ENCODE data around the gene LRRC25. TPM values are rescaled to one million over a fixed set of nuclear protein-coding genes. Genes with fewer than 3 reads are reported as not detected.
"Not testable (repeated sequence)": the region's sequence is repeated elsewhere in the genome, so short reads cannot be mapped to it uniquely, and the experiment has no call there.

The LRRC25 gene
- total RNA-seq, 2 donors from 2014 or later, result not detected

DNA sequence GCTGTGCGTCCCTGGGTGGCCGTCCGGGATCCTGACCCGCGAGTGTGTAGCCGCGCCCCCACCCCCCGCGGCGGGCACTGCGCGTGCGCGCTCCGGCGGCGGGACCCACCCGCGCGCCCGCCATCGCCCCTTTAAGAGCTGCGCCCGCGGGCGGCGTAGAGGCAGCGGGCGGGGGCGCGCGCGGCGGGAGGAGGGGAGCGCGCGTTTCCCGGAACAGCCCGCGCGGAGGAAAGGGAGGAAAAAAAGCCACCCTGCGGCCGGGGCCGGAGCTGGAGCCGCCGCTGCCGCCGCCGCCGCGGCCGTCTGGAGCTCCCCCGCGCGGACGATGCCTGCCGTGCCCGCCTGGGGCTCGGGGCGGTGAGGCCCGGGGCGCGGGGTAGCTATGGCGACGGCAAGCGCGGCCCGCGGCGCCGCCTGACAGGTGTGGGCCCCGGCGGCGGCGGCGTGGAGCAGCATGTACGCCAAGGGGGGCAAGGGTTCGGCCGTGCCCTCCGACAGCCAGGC, 21.8 kb upstream of the LRRC25 start, which contains the start of gene SSBP4:
TSS of gene SSBP4 (plus strand) at position 204 of the 504 bp plus-strand sequence. CDS start at position 455, 251 bp downstream.
- DNase-seq (ENCODE audit: low spot score in 2 of 2), result peak in 1 of 2 donors; percentile 84
- peak within 1 kb of the TSS; percentile 74 to 84 for H3K27ac Mint-ChIP-seq
- H3K36me3 Mint-ChIP-seq, result peaks cover 0 to 6% of the 10 kb centered on the region in 2 donors
- no peaks in the 10 kb centered on the region for H3K9me3 Mint-ChIP-seq
- peak; percentile 57 to 62 for ATAC-seq

DNA sequence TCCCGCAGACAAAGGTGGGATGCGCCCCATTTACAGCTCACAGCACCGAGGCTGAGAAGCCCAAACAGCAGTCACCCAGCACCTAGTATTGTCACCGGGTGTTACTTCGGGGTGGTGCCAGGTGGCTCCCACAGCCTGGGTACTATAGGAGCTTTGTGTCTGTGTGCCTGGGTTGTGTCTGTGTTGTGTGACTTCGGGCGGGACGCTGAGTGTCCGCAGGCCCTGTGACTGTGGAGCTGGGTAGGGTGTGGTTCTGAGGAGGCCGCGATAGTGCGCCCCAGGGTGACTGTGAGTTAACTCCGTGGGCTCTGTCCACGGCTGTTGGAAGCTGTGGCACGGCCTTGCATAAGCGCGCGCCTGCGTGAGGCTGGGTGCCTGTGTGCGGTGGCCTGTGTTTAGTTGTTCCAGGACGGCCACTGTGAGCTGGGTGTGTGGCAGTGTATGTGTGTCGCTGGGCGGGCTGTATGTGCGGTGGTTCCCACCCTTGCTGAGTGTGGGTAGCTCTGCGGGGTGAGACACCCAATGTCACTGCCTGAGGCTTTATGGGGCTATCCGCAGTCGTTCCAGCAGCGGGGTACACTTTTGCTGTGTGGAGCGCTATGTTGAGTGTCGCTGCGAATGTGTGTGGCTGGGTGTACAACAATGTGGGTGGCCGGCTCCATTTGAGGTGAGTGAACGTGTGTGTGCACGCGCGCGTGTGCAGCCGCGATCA, 21.2 kb upstream of the LRRC25 start:
- H3K9me3 Mint-ChIP-seq, result no peaks in the 10 kb centered on the region
- peaks cover 0 to 6% of the 10 kb centered on the region in 2 donors for H3K36me3 Mint-ChIP-seq
- peak overlapping the region; percentile 68 to 74 for H3K27ac Mint-ChIP-seq
- DNase-seq (ENCODE audit: low spot score in 2 of 2) (peak in 1 of 2 donors; percentile 30), ATAC-seq (peak; percentile 15 to 44)

DNA sequence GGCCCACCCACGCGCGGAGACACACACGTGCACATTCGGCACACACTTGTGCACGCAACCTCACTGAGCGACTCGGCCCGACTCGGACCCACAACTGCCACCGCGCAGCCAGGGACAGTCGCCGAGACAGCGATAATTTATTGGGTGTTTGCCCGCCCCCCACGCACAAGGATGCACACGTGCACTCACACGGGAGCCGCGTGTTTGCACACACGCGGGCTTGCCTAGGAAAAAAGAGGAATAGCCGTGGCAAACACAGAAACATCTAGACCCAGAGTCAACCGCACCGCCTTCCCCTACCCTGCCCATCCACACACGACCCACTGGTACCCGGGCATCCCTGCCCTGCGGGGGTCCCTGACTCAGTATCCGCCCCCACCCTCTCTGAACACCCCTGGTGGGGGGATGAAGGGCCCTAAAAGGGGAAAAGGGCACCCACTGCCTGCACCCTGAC, 20.6 kb upstream of the LRRC25 start:
- no peak for ATAC-seq
- no peaks in the 10 kb centered on the region for H3K9me3 Mint-ChIP-seq
- peaks cover 0 to 6% of the 10 kb centered on the region in 2 donors for H3K36me3 Mint-ChIP-seq
- DNase-seq (ENCODE audit: low spot score in 2 of 2), result peak in 1 of 2 donors; percentile 31
- H3K27ac Mint-ChIP-seq, result peak overlapping the region in 1 of 2 donors; percentile 74

DNA sequence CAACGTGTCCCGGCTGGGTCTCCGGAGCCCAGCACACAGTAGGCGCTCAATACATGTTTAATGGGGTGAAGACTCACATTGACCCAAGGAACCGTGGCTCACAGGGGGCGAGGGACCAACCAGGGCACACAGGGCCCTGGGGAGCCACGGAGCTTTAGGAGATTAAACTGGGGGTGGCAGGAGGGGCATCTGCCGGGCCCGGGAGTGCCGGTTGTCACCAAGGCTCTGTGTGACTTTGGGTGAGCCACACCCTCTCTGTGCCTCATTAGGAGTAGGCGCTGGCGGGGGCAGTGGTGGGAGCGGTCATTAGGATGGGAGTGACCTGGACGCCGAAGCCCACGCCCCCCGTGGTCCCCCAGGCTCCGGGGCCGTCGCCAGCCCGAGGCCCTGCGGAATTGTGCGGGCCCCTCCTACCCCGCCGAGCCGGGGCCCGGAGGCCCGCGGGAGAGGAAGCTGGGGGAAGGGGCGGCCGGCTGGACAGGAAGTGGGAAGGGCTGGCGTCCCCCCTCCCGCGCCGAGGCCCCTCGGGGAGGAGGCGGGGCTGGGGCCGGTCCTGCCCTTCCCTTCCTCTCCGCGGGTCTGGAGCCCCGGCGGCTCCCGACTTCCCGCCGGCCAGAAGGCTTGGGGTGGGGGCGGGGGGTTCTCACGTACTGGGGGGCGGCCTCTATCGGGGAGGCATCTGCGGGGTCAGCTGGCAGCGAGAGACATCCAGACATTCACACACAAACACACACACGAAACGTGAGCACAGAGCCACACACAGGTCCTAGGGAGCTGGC, 20.0 kb upstream of the LRRC25 start:
- H3K27ac Mint-ChIP-seq, result peak overlapping the region; percentile 61 to 66
- ATAC-seq, result no peak
- no peaks in the 10 kb centered on the region for H3K9me3 Mint-ChIP-seq
- H3K36me3 Mint-ChIP-seq, result peaks cover 0 to 6% of the 10 kb centered on the region in 2 donors
- peak in 1 of 2 donors; percentile 46 for DNase-seq (ENCODE audit: low spot score in 2 of 2)

DNA sequence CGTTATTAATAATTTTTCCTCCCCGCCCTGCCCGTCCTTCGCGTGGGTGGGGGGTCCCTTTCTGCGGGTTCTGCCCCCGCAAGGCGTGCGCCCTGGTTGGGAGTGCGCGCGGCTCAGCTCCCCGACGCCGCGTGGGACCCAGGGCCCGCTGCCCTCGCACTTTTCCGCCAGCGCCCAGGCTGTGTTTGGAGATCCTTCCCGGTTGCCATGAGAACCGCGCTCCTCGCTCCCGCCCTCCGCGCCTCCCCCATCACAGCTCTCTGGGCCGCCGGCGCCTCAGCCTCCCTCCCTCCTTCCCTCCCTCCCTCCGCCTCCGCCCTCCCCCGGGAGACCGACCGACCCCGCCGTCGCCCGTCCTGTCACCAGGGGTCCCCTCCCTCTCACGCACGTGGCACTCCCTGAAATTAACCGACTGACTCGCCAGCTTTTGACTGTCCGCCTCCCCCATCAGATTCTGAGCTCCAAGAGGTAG, 19.4 kb upstream of the LRRC25 start:
- peak; percentile 6 to 39 for ATAC-seq
- Mint-ChIP-seq H3K27ac (peak overlapping the region; percentile 61 to 66), H3K9me3 (no peaks in the 10 kb centered on the region), H3K36me3 (peaks cover 0 to 6% of the 10 kb centered on the region in 2 donors)
- peak in 1 of 2 donors; percentile 64 for DNase-seq (ENCODE audit: low spot score in 2 of 2)

DNA sequence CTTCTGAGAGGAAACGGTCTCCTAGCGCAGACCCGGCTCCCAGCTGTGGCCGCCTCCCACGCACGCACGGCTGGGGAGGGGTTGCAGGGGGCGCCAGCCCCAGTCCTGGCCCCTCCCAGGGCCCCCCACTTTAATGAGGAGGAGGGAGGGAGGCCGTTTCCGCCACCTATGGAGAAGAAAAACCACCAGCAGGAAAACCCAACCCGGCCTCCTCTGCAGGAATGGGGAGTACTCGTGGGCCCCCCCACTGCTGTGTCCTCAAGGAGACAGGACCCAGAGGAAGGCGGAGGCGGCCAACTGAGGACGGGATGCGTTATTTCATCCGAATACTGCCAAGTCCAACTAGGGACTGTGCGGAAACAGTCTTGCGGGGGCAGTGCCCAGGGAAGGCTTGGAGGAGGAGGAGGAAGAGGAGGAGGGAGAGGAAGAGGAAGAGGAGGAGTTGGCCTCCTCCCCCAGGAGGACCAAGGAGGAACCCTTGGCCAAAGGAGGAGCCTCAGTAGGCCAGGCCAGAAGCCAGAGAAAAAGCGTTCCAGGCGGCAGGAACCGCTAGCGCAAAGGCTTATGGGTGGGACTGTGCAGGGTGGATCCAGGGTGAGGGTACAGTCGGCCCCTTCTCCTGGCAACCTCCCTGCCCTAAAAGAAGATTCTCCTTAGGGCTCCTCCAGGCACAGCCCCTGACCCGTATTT, 17.9 kb upstream of the LRRC25 start:
- H3K27ac Mint-ChIP-seq, result no peak overlapping the region

DNA sequence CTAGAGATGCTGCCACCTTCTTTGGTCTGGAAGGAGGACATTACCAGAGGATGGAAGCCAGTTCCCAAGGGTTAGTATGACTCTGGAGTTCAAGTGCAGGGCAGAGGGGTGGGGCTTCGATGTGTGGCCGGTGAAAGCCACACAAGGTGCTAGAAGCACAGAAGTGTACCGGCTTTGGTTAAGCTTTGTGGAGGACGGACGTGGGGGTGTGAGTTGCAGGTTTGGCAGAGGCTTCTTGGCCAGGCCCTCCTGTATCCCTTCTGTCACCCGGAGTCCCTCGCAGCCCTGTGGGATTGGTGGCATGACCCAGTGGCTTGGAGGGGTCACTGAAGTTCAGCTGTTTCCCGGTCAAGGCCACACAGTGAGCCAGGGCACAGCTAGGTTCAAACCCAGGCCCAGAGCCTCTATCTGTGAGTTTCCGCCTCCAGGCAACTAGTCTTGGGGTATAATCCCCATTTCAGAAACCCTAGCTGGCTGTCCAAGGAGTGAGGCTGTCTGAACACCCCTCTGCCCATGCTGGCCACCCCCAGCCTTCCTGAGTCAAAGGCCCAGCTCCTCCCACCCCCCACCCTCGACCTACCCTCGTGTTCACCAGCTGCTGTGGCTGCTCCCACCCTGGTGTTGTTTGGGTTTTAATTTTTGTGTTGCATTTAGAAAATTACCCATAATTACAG, 17.2 kb upstream of the LRRC25 start:
- ATAC-seq, result no peak
- Mint-ChIP-seq H3K9me3 (no peaks in the 10 kb centered on the region), H3K36me3 (peaks cover 0 to 6% of the 10 kb centered on the region in 2 donors), H3K27ac (no peak overlapping the region)
- DNase-seq (ENCODE audit: low spot score in 2 of 2), result no peak

More for the DNA sequence above, 17.9 kb upstream of the LRRC25 start:
- H3K9me3 Mint-ChIP-seq, result no peaks in the 10 kb centered on the region
- DNase-seq (ENCODE audit: low spot score in 2 of 2) (no peak), ATAC-seq (no peak)
- H3K36me3 Mint-ChIP-seq, result peaks cover 0 to 6% of the 10 kb centered on the region in 2 donors

DNA sequence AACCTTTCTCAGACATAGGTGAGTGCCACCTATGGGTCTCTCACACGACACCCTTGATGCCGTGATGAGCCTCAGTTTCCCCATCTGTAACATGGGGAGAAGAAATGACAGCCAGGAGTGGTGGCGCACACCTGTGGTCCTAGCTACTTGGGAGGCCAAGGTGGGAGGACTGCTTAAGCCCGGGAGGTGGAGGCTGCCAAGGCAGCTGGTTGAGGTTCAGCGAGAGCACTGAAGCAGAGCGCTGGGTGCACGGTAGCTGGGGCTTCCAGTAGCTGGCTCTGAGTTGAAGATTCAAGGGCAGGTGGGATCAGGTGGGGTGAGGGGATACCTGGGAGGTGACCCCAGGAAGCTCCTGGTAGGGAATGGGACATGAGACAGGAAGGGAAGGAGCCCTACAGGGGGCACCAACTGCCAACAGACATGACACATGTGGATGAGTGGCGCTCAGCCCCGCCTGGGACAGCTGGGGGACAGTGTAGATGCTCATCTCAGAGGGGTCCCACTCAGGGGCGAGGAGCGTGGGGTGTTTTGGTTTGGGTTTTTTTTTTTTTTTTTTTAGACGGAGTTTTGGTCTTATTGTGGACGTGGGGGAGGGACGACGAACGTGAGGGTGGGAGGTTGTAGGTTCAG, 15.3 kb upstream of the LRRC25 start:
- Mint-ChIP-seq H3K36me3 (no peaks in the 10 kb centered on the region), H3K27ac (no peak overlapping the region), H3K9me3 (no peaks in the 10 kb centered on the region)
- no peak for DNase-seq (ENCODE audit: low spot score in 2 of 2)
- ATAC-seq, result no peak

DNA sequence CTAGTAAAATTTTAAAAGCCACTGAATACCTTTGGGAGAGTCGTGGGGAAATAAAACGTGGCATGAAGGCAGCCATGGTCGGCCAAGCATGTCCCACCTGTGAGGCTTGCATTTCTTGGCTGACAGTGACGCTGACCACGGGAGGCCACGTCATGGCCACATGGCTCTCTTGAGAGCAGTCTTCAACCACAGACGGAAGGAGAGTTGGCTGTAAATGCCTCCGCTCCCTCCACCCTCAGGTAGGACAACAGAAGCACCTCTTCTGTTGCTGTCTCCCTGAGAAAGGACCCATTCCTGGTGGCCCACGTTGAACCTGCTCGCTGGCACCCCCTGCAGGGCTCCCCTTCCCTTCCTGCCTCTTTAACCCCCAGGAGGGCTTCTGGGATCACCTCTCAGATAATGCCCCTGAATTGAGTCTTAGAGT, 10.6 kb upstream of the LRRC25 start:
- Mint-ChIP-seq H3K27ac (no peak overlapping the region), H3K9me3 (no peaks in the 10 kb centered on the region), H3K36me3 (no peaks in the 10 kb centered on the region)
- DNase-seq (ENCODE audit: low spot score in 2 of 2) (peak in 1 of 2 donors; percentile 49), ATAC-seq (peak in 1 of 2 donors; percentile 33)

DNA sequence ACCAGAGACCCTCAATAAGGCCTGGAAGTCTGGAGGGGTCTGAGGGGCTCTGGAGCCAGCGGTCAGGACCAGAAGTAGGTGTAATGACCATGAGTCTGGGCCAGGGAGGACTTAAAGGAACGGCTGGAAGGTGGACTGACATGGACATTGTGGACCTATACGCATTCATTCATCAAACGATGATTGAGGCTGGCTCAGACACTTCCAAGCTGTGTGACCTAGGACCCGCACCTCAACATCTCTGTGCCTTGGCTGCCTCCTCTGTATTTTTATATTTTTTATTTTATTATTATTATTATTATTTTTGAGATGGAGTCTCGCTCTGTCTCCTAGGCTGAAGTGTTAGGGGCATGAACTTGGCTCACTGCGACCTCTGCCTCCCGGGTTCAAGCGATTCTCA, 9.3 kb upstream of the LRRC25 start:
- no peak for DNase-seq (ENCODE audit: low spot score in 2 of 2)
- Mint-ChIP-seq H3K9me3 (no peaks in the 10 kb centered on the region), H3K36me3 (no peaks in the 10 kb centered on the region), H3K27ac (no peak overlapping the region)
- no peak for ATAC-seq

DNA sequence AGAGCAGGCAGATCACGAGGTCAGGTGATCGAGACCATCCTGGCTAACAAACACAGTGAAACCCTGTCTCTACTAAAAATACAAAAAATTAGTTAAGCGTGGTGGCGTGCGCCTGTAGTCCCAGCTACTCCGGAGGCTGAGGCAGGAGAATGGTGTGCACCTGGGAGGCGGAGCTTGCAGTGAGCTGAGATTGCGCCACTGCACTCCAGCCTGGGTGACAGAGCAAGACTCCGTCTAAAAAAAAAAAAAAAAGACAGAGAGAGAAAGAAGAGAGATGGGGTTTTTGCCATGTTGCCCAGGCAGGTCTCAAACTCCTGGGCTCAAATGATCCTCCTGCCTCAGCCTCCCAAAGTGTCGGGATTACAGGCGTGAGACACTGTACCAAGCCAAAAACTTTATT, 8.3 kb upstream of the LRRC25 start:
- H3K27ac Mint-ChIP-seq; ATAC-seq; DNase-seq (ENCODE audit: low spot score in 2 of 2); H3K36me3 Mint-ChIP-seq; H3K9me3 Mint-ChIP-seq: not testable (repeated sequence)

DNA sequence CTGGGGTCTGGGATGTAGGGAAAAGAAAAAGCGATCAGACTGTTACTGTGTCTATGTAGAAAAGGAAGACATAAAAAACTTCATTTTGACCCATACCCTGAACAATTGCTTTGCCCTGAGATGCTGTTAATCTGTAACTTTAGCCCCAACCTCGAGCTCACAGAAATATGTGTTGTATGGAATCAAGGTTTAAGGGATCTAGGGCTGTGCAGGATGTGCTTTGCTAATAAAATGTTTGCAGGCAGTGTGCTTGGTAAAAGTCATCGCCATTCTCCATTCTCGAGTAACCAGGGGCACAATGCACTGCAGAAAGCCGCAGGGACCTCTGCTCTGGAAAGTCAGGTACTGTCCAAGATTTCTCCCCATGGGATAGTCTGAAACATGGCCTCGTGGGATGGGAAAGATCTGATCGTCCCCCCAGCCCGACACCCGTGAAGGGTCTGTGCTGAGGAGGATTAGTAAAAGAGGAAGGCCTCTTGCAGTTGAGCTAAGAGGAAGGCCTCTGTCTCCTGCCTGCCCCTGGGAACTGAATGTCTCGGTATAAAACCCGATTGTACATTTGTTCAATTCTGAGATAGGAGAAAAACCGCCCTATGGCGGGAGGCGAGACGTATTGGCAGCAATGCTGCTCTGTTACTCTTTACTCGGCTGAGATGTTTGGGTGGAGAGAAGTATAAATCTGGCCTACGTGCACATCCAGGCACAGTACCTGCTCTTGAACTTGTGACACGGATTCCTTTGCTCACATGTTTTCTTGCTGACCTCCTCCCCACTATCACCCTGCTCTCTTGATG, 5.2 kb upstream of the LRRC25 start:
- not testable (repeated sequence) for H3K36me3 Mint-ChIP-seq; H3K27ac Mint-ChIP-seq; H3K9me3 Mint-ChIP-seq; ATAC-seq; DNase-seq (ENCODE audit: low spot score in 2 of 2)

DNA sequence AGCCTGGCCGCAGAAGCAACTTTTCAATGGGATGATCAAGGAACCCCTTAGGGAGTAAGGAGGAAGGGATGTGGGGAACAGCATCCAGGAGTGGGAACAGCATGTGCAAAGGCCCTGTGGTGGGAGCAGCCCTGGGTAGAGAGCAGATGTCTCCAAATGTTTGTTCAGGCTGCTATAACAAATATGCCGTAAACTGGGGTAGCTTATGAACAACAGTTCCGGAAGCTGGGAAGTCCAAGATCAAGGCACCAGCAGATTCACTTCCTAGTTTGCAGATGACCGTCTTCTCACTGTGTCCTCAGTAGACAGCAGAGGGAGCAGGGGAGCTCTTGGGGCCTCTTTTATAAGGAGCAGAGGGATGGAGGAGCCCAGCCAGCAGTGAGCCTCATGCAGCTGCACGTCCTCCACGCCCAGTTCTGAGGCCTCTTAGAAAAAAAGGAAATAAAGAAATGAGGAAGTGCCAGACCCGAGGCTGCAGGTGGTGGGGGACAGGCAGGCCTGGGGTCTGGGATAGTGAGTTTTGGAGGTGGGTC, 4.2 kb upstream of the LRRC25 start:
- peak in 1 of 2 donors; percentile 38 for ATAC-seq
- Mint-ChIP-seq H3K9me3 (no peaks in the 10 kb centered on the region), H3K36me3 (no peaks in the 10 kb centered on the region), H3K27ac (no peak overlapping the region)
- DNase-seq (ENCODE audit: low spot score in 2 of 2), result no peak

DNA sequence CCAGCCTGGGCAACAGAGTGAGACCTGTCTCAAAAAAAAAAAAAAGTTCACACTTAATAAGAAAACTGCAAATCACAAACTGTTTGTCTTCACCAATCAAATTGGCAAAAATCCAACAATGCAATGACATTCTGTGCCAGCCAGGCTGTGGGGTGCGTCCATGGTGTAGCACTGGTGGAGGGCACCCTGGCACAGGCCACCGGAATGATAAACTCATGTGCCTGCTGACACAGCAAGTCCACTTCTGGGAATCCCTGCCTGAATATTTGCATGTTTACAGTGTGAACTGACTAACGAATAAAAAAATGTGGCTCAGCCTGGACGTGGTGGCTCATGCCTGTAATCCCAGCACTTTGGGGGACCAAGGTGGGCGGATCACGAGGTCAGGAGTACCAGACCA, 1.6 kb upstream of the LRRC25 start:
- Mint-ChIP-seq H3K36me3 (no peaks in the 10 kb centered on the region), H3K9me3 (no peaks in the 10 kb centered on the region), H3K27ac (no peak overlapping the region)
- DNase-seq (ENCODE audit: low spot score in 2 of 2) (no peak), ATAC-seq (no peak)

All from activated naive CD4-positive, alpha-beta T cell treated with anti-CD3 and anti-CD28 coated beads, Interleukin-2, amount 50 U/mL, for 72 hours (primary cell).